Stimulated activated naive CD8-positive, alpha-beta T cell treated with anti-CD3 and anti-CD28 coated beads, Interleukin-15, amount 100 ng/mL, for 72 hours (primary cell): Measurements from ENCODE around the gene MCM9.
"Not testable (repeated sequence)": the region's sequence is repeated elsewhere in the genome, so short reads cannot be mapped to it uniquely, and the experiment has no call there.

Source experiments
- ATAC-seq: fragments of 150-1000 bp; cut with Tn5 transposase; 2 replicates; pipeline ENCODE4 v1.10.0; 2021; ENCODE audit warnings: mild to moderate bottlenecking, moderate library complexity
- DNase-seq, 2 donors: peaks; one replicate each; pipeline ENCODE4 v3.0.0; 2021 to 2022
- H3K27ac Mint-ChIP-seq, 2 donors: one replicate each; pipeline ENCODE4 v1.8.0; 2022; ENCODE audit warnings: mild to moderate bottlenecking in 2 of 2, mixed read lengths in 2 of 2, moderate library complexity in 2 of 2
- H3K27me3 Mint-ChIP-seq: one replicate; pipeline ENCODE4 v1.8.0; 2022; ENCODE audit warnings: mixed read lengths
- H3K4me1 Mint-ChIP-seq: one replicate; pipeline ENCODE4 v1.8.0; 2022; ENCODE audit warnings: mild to moderate bottlenecking, mixed read lengths
- H3K4me3 Mint-ChIP-seq, 2 donors: one replicate each; pipeline ENCODE4 v1.8.0; 2022; ENCODE audit warnings: mild to moderate bottlenecking in 2 of 2, mixed read lengths in 2 of 2, moderate library complexity in 1 of 2
- H3K9me3 Mint-ChIP-seq, 2 donors: one replicate each; pipeline ENCODE4 v1.8.0; 2022; ENCODE audit warnings: mixed read lengths in 2 of 2

MCM9 gene

DNA sequence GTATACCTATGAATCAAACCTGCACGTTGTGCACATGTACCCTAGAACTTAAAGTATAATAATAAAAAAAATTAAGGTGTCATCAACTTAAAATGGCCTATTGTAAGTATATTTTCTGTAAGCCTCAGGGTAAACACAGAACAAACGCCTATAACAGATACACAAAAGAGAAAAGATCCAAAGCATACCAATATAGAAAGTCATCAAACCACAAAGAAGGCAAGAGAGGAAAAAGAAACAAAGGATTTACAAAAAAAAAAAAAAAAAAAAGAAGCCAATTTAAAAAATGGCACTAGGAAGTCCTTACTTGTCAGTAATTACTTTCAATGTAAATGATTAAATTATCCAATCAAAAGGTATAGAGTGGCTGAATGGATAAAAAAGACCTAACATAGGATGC is 65.6 kb downstream of the MCM9 start:
- peaks cover 13 to 26% of the 10 kb centered on the region in 2 donors for H3K9me3 Mint-ChIP-seq
- H3K4me1 Mint-ChIP-seq: peaks cover 71% of the 10 kb centered on the region
- ATAC-seq (no peak), DNase-seq (no peak)
- H3K27ac Mint-ChIP-seq: no peak overlapping the region
- H3K4me3 Mint-ChIP-seq: peak overlapping the region in 1 of 2 donors; percentile 49
- H3K27me3 Mint-ChIP-seq: no peaks in the 10 kb centered on the region

DNA sequence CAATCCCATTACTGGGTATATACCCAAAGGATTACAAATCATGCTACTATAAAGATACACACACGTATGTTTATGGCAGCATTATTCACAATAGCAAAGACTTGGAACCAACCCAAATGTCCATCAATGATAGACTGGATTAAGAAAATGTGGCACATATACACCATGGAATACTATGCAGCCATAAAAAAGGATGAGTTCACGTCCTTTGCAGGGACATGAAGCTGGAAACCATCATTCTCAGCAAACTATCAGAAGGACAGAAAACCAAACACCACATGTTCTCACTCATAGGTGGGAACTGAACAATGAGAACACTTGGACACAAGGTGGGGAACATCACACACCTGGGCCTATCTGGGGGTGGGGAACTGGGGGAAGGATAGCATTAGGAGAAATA is 66.1 kb downstream of the MCM9 start:
- ATAC-seq, H3K4me3 Mint-ChIP-seq, H3K27me3 Mint-ChIP-seq, H3K27ac Mint-ChIP-seq, DNase-seq: not testable (repeated sequence)
- peaks cover 13 to 26% of the 10 kb centered on the region in 2 donors for H3K9me3 Mint-ChIP-seq
- H3K4me1 Mint-ChIP-seq: peaks cover 75% of the 10 kb centered on the region

DNA sequence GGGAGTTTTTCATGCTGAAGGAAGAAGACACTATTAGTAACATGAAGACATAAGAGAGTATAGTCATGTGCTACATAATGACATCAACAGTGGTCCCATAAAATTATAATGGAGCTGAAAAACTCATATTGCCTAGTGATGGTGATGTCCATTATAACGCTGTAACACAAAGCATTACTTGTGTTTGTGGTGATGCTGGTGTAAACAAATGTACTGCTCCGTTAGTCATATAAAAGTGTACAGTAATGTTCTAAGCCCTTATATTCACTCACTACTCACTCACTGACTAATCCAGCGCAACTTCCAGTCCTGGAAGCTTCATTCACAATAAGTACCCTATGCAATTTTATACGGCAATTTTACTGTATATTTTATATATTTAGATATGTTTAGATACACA is 67.8 kb downstream of the MCM9 start:
- no peak overlapping the region for H3K4me3 Mint-ChIP-seq
- H3K27me3 Mint-ChIP-seq: no peaks in the 10 kb centered on the region
- peaks cover 20 to 30% of the 10 kb centered on the region in 2 donors for H3K9me3 Mint-ChIP-seq
- ATAC-seq (no peak), DNase-seq (no peak)
- H3K27ac Mint-ChIP-seq: no peak overlapping the region
- peaks cover 81% of the 10 kb centered on the region for H3K4me1 Mint-ChIP-seq

DNA sequence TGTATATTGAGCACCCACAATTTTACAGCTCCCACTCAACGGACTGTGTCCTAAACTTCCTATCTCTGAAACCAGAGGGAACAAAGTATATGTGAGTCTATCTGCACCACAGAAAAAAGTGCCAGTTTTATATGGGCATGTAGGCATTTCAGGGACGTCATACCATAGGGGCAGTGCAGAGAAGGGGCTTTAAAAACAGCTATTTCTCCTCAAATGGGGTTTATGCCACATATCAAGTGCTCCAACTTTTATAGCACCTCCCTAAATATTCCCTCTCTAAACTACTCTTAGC is 69.9 kb downstream of the MCM9 start:
- Mint-ChIP-seq H3K4me1 (peaks cover 71% of the 10 kb centered on the region), H3K4me3 (peak overlapping the region; percentile 69 to 78), H3K27me3 (no peaks in the 10 kb centered on the region), H3K9me3 (peaks cover 21 to 25% of the 10 kb centered on the region in 2 donors), H3K27ac (peak overlapping the region in 1 of 2 donors; percentile 88)
- ATAC-seq (no peak), DNase-seq (no peak)

DNA sequence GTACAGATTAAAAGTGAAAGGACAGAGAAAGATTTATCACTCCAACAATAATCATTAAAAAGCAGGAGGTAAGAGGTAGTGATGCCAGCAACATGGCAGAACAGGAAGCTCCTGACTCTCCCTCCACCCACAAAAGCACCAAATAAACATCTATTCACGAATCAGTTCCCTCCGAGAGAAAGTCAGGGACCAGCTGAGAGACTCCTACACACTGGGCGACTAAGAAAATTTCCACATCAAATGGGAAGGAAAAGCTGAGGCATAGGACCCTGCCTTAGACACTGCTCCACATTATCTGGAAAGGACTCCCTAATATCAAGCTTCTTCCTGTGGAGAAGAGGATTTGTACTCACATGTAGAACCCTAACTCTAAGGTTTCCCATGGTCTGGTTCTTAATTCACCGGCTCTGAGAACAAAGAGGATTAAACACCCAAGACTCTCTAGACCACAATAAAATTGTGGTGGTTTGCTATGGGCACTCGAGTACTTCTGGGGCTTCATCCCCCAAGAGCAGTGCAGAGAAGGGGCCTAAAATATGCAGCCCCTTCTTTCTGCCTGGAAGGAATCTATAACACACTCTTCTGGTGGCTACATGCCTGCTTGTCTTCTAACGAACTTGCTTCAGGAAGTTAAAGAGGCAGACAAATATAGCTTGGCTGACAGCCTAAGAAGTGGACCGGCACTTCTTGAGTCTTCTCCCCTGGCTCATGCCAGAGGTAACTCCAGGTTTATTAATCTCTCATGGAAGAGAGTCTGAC is 70.4 kb downstream of the MCM9 start:
- H3K9me3 Mint-ChIP-seq: peaks cover 20 to 21% of the 10 kb centered on the region in 2 donors
- no peaks in the 10 kb centered on the region for H3K27me3 Mint-ChIP-seq
- peaks cover 71% of the 10 kb centered on the region for H3K4me1 Mint-ChIP-seq
- ATAC-seq (peak; percentile 50), DNase-seq (no peak)
- H3K4me3 Mint-ChIP-seq: peak overlapping the region; percentile 69 to 78
- peak overlapping the region; percentile 56 to 88 for H3K27ac Mint-ChIP-seq

DNA sequence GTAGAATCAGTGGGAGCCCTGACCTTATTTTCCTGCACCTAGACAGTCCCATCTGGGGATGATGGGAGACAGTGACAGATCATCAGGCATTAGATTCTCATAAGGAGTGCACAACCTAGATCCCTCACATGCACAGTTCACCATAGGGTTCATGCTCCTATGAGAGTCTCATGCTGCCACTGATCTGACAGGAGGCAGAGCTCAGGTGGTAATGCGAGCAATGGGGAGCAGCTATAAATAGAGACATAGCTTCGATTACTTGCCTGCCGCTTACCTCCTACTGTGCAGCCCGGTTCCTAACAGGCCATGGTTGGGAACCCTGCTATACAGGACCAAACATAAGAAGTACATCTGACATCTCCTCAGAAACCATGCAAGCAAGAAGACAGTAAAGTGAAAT is 72.5 kb downstream of the MCM9 start:
- H3K4me3 Mint-ChIP-seq: no peak overlapping the region
- peaks cover 13 to 21% of the 10 kb centered on the region in 2 donors for H3K9me3 Mint-ChIP-seq
- DNase-seq (no peak), ATAC-seq (no peak)
- H3K4me1 Mint-ChIP-seq: peaks cover 69% of the 10 kb centered on the region
- no peaks in the 10 kb centered on the region for H3K27me3 Mint-ChIP-seq
- H3K27ac Mint-ChIP-seq: no peak overlapping the region

DNA sequence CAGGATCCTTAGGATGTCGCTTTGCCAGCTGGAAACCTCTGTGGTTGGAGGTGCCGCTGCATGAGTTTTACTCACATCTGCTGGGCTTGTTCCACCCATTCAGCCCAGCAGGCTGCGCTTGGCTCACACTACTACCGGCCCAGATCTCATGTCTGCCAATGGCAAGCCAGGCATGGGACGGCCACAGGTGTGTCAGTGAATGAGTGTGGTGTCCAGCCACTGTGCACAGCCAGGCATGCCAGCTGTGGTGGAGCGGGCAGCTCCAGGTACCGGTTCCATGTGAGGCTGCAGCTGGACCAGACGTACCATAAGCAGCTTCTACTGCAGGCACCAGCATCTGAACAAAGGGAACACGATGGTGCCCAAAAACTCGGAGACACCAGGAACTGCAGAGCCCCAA is 74.1 kb downstream of the MCM9 start:
- Mint-ChIP-seq H3K27me3 (no peaks in the 10 kb centered on the region), H3K27ac (no peak overlapping the region)
- no peak for DNase-seq

DNA sequence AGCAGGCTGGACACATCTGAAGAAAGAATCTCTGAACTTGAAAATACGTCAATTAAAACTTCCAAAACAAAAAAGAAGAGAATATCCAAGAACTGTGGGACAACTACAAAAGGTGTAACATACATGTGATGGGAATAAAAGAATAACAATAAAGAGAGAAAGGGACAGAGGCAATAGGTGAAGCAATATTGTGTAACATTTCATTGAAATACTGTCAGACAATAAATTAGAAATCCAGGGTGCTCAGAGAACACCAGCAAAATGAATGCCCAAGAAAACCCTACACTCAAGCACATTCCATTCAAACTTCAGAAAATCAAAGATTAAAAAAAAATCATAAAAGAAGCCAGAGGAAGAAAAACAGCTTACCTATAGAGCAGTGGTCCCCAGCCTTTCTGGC is 74.6 kb downstream of the MCM9 start:
- Mint-ChIP-seq H3K27ac (no peak overlapping the region), H3K4me1 (peaks cover 64% of the 10 kb centered on the region), H3K9me3 (peaks cover 4 to 8% of the 10 kb centered on the region in 2 donors)

More for the DNA sequence above, 74.1 kb downstream of the MCM9 start:
- ATAC-seq: no peak
- H3K4me3 Mint-ChIP-seq: no peak overlapping the region
- peaks cover 6 to 11% of the 10 kb centered on the region in 2 donors for H3K9me3 Mint-ChIP-seq
- peaks cover 66% of the 10 kb centered on the region for H3K4me1 Mint-ChIP-seq

DNA sequence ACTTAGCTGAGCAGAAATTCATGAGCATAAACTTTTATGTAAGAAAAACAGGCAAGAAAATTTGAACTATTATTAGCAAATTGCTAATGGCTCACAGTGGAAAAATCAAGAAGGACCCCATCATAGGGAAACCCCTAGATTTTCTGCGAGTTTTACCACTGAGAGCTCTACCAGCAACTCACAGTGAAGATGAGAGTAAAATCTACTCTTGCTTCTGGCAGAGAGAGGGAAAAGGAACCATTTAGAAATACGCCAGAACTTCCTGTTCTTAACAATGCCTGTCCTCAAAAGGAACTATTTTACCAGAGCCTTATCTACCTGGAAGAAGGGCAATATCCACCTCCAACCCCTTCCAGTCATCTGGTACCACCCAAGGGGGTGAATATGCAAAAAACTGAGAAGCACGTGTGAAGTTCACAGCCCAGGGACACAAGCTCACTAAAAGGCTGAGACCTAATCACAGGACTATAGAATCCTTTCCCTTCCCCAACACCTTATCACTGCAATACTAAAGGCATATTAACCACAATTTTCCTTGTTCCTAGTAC is 75.4 kb downstream of the MCM9 start:
- ATAC-seq: no peak
- Mint-ChIP-seq H3K9me3 (peaks cover 4 to 8% of the 10 kb centered on the region in 2 donors), H3K27ac (peak overlapping the region in 1 of 2 donors; percentile 65), H3K4me1 (peaks cover 56% of the 10 kb centered on the region), H3K4me3 (peak overlapping the region in 1 of 2 donors; percentile 6), H3K27me3 (no peaks in the 10 kb centered on the region)
- DNase-seq: no peak

More for the DNA sequence above, 74.6 kb downstream of the MCM9 start:
- no peaks in the 10 kb centered on the region for H3K27me3 Mint-ChIP-seq
- no peak for DNase-seq
- no peak for ATAC-seq
- H3K4me3 Mint-ChIP-seq: no peak overlapping the region

DNA sequence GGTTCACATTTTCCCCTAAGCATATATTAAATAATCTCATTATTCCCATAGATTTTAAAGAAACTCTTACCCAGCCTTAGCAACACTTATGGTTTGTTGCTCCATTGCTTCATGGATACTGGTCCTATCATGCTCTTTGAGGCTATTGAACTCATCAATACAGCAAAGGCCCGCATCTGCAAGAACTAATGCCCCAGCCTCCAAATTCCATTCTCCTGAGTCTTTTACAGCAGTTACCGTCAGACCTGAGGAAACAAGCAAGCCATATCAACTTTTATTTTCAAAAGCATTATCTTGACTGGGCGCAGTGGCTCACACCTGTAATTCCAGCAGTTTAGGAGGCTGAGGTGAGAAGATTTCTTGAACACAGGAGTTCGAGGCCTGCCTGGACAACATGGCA is 78.7 kb downstream of the MCM9 start:
- Mint-ChIP-seq H3K4me3 (no peak overlapping the region), H3K9me3 (no peaks in the 10 kb centered on the region), H3K27ac (no peak overlapping the region), H3K27me3 (no peaks in the 10 kb centered on the region), H3K4me1 (peaks cover 30% of the 10 kb centered on the region)
- no peak for DNase-seq
- ATAC-seq: no peak

DNA sequence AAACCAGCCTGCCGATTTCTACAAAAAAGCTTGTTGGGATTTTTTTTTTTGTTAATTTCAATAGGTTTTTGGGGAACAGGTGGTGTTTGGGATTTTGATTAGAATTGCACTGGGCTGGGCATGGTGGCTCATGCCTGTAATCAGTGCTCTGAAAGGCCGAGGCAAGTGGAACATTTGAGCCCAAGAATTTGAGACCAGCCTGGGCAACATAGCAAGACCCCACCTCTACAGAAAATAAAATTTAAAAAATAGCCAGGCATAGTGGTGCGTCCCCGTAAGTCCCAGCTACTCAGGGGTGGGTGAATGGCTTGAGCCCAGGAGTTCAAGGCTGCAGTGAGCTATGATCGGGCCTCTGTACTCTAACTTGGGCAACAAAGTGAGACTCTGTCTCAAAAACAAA is 81.6 kb downstream of the MCM9 start:
- Mint-ChIP-seq H3K4me3 (no peak overlapping the region), H3K4me1 (peaks cover 9% of the 10 kb centered on the region), H3K9me3 (no peaks in the 10 kb centered on the region)

DNA sequence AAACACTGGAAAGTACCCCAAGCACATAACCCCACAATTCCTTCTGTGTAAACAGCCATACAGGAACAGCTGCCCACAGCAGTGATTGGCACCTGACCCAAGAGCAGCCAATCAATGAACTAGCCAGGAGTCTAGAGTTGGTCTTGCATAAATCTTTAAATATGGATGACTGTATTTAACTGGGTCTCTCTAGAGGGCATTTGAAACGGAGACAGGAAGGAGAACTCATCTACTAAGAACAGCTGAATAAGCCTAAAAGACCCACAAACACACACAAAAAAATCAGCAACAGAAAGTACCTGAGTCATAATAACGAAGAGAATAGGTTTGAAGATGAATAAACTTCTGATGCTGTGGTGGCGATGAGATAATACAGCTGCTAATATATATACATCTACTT is 90.0 kb downstream of the MCM9 start:
- Mint-ChIP-seq H3K4me1 (peaks cover 29% of the 10 kb centered on the region), H3K27me3 (no peaks in the 10 kb centered on the region), H3K27ac (peak overlapping the region in 1 of 2 donors; percentile 14), H3K9me3 (no peaks in the 10 kb centered on the region), H3K4me3 (peak overlapping the region; percentile 24 to 72)
- no peak for DNase-seq
- ATAC-seq: peak; percentile 70

More for the DNA sequence above, 81.6 kb downstream of the MCM9 start:
- H3K27me3 Mint-ChIP-seq: no peaks in the 10 kb centered on the region
- ATAC-seq (no peak), DNase-seq (no peak)
- no peak overlapping the region for H3K27ac Mint-ChIP-seq

DNA sequence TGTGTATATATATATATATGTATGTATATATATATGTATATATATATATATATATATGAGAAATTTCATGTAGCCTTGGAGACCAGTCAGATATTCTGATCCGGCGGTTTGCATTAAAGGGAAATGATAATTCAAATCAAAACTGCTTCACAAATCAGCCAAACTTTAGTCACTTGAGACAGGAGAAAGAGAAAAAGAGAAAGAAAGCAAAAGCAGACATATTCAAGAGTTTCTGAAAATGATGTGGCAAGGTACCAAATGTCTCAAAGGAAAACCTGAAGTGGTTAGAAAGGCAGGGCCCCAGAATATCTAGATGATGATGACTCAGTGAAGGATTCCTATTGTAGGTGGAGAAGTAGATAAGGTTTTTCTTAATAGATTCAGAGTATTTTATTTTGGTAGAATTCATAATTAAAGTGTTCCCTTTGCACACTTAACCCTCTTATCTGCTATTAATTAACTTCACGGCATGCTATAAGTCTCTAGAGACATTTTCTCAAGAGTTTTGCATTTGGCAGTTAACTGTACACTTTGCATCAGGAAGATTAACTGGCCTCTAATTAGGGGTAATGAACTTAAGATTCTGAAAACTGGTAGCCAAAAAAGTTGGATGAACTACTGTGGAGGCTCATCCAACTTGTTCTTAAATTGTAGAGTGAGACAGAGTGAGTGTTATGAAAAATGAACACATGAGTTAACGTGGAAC is 91.1 kb downstream of the MCM9 start:
- ATAC-seq (peak; percentile 96), DNase-seq (peak; percentile 42 to 48)
- Mint-ChIP-seq H3K4me3 (peak overlapping the region; percentile 0 to 72), H3K4me1 (peaks cover 29% of the 10 kb centered on the region), H3K27me3 (no peaks in the 10 kb centered on the region), H3K27ac (no peak overlapping the region), H3K9me3 (peaks cover 4 to 6% of the 10 kb centered on the region in 2 donors)

DNA sequence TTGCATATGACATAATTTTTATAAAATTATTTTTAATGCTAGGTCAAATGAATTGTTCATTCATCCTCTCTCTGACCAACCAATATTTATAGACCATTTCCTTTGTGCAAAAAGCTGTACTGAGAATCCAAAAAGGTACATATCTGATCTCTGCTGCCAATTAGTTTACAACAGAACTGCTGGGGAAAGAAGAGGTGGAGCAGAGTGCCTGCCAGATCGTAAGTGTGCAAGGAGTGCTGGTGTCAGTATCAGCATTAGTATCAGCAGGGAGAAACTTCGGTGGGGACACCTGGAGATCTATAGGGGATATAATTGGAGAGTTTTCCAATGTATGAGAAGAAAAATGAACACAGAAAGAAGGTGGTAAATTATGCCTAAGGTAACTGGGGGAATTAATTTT is 104.3 kb downstream of the MCM9 start:
- peaks cover 0 to 14% of the 10 kb centered on the region in 2 donors for H3K9me3 Mint-ChIP-seq
- ATAC-seq (no peak), DNase-seq (no peak)
- no peak overlapping the region for H3K4me3 Mint-ChIP-seq
- no peaks in the 10 kb centered on the region for H3K27me3 Mint-ChIP-seq
- H3K27ac Mint-ChIP-seq: no peak overlapping the region
- peaks cover 24% of the 10 kb centered on the region for H3K4me1 Mint-ChIP-seq

DNA sequence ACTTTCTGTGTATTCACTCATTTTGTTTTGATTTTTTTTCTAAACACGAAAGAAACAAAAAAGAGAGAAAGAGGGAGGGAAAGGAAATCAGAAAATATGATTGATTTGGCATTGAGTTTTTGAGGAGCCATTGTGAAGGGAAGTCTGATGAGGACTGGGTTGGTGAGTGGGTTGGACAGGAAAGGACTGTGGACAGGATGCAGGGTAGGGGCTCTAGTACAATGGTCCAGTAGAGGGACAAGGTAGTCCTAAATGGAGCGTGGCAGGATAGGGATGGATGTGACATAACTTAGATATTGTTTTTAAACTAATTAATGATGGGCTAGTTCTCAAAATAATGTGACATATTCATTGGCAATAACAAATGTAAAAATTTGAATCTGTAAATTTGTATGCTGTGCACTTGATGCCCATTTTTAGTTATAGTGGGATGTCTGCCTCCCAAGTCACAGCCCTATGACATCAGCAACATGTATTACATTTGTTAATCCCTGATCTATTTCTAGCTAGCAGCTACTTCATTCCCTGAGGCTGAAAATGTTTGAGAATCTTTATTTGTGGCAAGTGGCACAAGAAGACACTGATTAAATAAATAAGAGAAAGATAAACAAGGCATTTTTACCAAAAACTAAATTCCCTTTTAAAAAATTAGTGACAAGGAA is 105.0 kb downstream of the MCM9 start:
- Mint-ChIP-seq H3K27ac (peak overlapping the region in 1 of 2 donors; percentile 72), H3K27me3 (no peaks in the 10 kb centered on the region), H3K4me3 (no peak overlapping the region), H3K4me1 (peaks cover 20% of the 10 kb centered on the region), H3K9me3 (peaks cover 0 to 6% of the 10 kb centered on the region in 2 donors)
- DNase-seq (no peak), ATAC-seq (no peak)

DNA sequence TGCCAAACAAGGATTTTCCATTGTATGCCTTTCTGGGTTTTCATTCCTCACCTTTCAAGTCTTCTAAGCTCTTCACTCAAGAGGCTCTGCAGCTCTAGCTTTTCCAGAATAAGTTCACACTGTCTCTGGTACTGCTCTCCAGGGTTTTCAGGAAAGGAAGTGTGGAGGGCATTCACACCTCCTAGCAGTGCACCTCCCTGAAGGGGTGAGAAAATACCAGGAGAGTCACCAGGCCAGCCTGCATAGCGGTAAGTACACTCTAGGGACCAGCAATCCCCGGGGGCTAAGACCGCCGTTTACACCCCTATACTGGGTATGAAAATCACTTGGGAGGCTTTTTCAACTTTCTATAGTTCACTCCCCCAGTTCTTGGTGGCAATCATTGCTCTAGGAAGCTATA is 108.9 kb downstream of the MCM9 start:
- ATAC-seq: no peak
- Mint-ChIP-seq H3K4me1 (peaks cover 11% of the 10 kb centered on the region), H3K4me3 (no peak overlapping the region), H3K27me3 (no peaks in the 10 kb centered on the region), H3K9me3 (peaks cover 7 to 8% of the 10 kb centered on the region in 2 donors), H3K27ac (no peak overlapping the region)
- DNase-seq: no peak
